K562 (cell line): Measurements from ENCODE around the gene SOX12. TPM values are rescaled to one million over a fixed set of nuclear protein-coding genes. Genes with fewer than 3 reads are reported as not detected.

Source experiments
- ARID4B ChIP-seq: sonication (generic); formaldehyde crosslinking; IDR thresholded peaks from 2 replicates; pipeline ENCODE4 v1.8.0; 2022; ENCODE audit warnings: mild to moderate bottlenecking, missing genetic modification reagents
- CBX1 ChIP-seq: sonication (generic); IDR thresholded peaks from 2 replicates; pipeline ENCODE4 v1.6.1; 2016; ENCODE audit warnings: antibody characterized with exemption, low read depth, mild to moderate bottlenecking
- CTCF ChIP-seq, 3 experiments: IDR thresholded peaks in 2 of 3; conservative IDR thresholded peaks in 1 of 3; 2 replicates each; pipeline ENCODE4 v1.5.1; 2011 to 2012; ENCODE audit warnings: low read length in 3 of 3, mild to moderate bottlenecking in 3 of 3, control low read depth in 2 of 3, improper control_type of control experiment in 1 of 3, inconsistent platforms in 1 of 3, low read depth in 1 of 3, mixed read lengths in 1 of 3, moderate library complexity in 1 of 3; ENCODE audit not compliant: insufficient read depth in 2 of 3
- EGR1 ChIP-seq: fragments of 450-650 bp; conservative IDR thresholded peaks from 2 replicates; pipeline ENCODE4 v1.6.1; 2017; ENCODE audit warnings: mild to moderate bottlenecking
- ELF2 ChIP-seq: fragments of 250-450 bp; sonication (Bioruptor Pico); IDR thresholded peaks from 2 replicates; pipeline ENCODE4 v1.5.0; 2021; ENCODE audit warnings: mild to moderate bottlenecking
- GABPB1 ChIP-seq: sonication (generic); formaldehyde crosslinking; IDR thresholded peaks from 2 replicates; pipeline ENCODE4 v1.8.0; 2022; ENCODE audit warnings: mild to moderate bottlenecking, missing genetic modification reagents
- KAT7 ChIP-seq: sonication (generic); formaldehyde crosslinking; IDR thresholded peaks from 2 replicates; pipeline ENCODE4 v1.8.0; 2022; ENCODE audit warnings: missing genetic modification reagents, mild to moderate bottlenecking, borderline replicate concordance
- MAFG ChIP-seq: fragments of 450-650 bp; conservative IDR thresholded peaks from 2 replicates; pipeline ENCODE4 v1.6.1; 2016; ENCODE audit warnings: missing genetic modification characterization, missing compliant biosample characterization
- MBD2 ChIP-seq: sonication (generic); IDR thresholded peaks from 2 replicates; pipeline ENCODE4 v1.6.1; 2016; ENCODE audit warnings: low read depth, borderline replicate concordance
- NCOA1 ChIP-seq: fragments of 450-650 bp; IDR thresholded peaks from 2 replicates; pipeline ENCODE4 v1.6.1; 2016; ENCODE audit warnings: low read depth
- NCOA2 ChIP-seq, 2 experiments: fragments of 450-650 bp; IDR thresholded peaks; 2 replicates each; pipeline ENCODE4 v1.6.1; 2018; ENCODE audit warnings: mild to moderate bottlenecking in 2 of 2, moderate library complexity in 1 of 2; ENCODE audit not compliant: partially characterized antibody in 2 of 2
- SETDB1 ChIP-seq: IDR thresholded peaks from one replicate; pipeline ENCODE4 v1.6.1; 2012; ENCODE audit warnings: low read length, control low read depth, inconsistent platforms
- SMARCA4 ChIP-seq: fragments of 450-650 bp; IDR thresholded peaks from 2 replicates; pipeline ENCODE4 v1.6.1; 2016
- U2AF1 ChIP-seq: fragments of 200-400 bp; formaldehyde crosslinking; optimal IDR thresholded peaks from 2 replicates; pipeline ENCODE3; 2017; ENCODE audit warnings: mild to moderate bottlenecking, low read depth, low read length, moderate library complexity
- ZBTB11 ChIP-seq, 3 experiments: fragments of 200-800 bp in 1 of 3; fragments of 250-450 bp in 1 of 3; fragments of 450-650 bp in 1 of 3; sonication (Bioruptor Pico) in 1 of 3; sonication (Bioruptor generic) in 1 of 3; formaldehyde crosslinking in 1 of 3; IDR thresholded peaks; 2 replicates each; pipeline versions ENCODE4 v1.6.1 to v1.8.0; 2016 to 2022; ENCODE audit warnings: mild to moderate bottlenecking in 2 of 3, missing genetic modification characterization in 2 of 3, missing compliant biosample characterization in 1 of 3, moderate library complexity in 1 of 3
- ZNF41 ChIP-seq: fragments of 250-450 bp; sonication (Bioruptor Pico); conservative IDR thresholded peaks from 2 replicates; pipeline ENCODE4 v1.4.0; 2020; ENCODE audit warnings: mild to moderate bottlenecking
- polyA plus RNA-seq, 8 experiments: library from polyadenylated mRNA; depleted of rRNA in 4 of 8; stranded (reverse) in 5 of 8; unstranded in 3 of 8; fragments of >200 nt; fragmentation: Nextera tagmentation in 2 of 8; fragmentation: Illumina TruSeq in 1 of 8; extraction: Ambion mirVana in 2 of 8; extraction: Trizol in 1 of 8; gene quantifications; 2 replicates each; pipeline versions ENCODE4 v1.2.1 to v1.2.3, GENCODE V29; 2011 to 2014; ENCODE audit warnings: inconsistent platforms in 1 of 8, missing spikeins in 1 of 8
- total RNA-seq, 7 experiments: library from RNA; depleted of rRNA in 6 of 7; stranded (reverse); fragments of >200 nt in 6 of 7; fragmentation: Illumina TruSeq in 2 of 7; extraction: Trizol in 2 of 7; gene quantifications; 2 replicates each; pipeline versions ENCODE4 v1.2.1 to v1.2.3, GENCODE V29; 2011 to 2021; ENCODE audit warnings: low replicate concordance in 1 of 7

Gene SOX12
- total and polyA plus RNA-seq, 9 of the 15 experiments (the other 6 are each of a cell fraction or from before 2014, with no cell fraction given): 0.42 to 26.3 (median 2.6) TPM

- TF ChIP-seq ARID4B (CRISPR knock-in tag) (peak; percentile 43; the same call in 1 of the 2 replicates), NCOA1 (0 out of 2 replicates have a peak, but pooled peaks have one; percentile 46), SETDB1 (no peak), SMARCA4 (no peak), NCOA2 (IDR thresholded peaks at IDR 0.05; ENCODE audit: partially characterized antibody in 2 of 2) (no peak), KAT7 (CRISPR knock-in tag) (peak; percentile 3; the same call in 1 of the 2 replicates), ZBTB11 (CRISPR knock-in tag; IDR thresholded peaks at IDR 0.05) (peak in 1 of 3 experiments; percentile 45; a peak in 1 of 6 replicates), EGR1 (peak; percentile 80), CTCF (IDR thresholded peaks at IDR 0.05 in 2 of 3, conservative IDR thresholded peaks at IDR 0.05 in 1 of 3; ENCODE audit: insufficient read depth in 2 of 3, low read depth in 1 of 3, low read length in 3 of 3) (peak in 2 of 3 experiments; percentile 47 to 51; a peak in 4 of 6 replicates), GABPB1 (peak; percentile 57), MBD2 (peak; percentile 49; the same call in 1 of the 2 replicates), ELF2 (0 out of 2 replicates have a peak, but pooled peaks have one; percentile 51), CBX1 (peak; percentile 57; the same call in 1 of the 2 replicates), MAFG (tag) (no peak), U2AF1 (peak; percentile 73), ZNF41 (CRISPR knock-in tag) (no peak)
Measured at GRCh38 chr20:297098-297924, 28.0 kb upstream of the SOX12 start, which contains the start of gene ZCCHC3 (continued).
